HepG2 (cell line): ENCODE data around the gene CDK13. TPM values are rescaled to one million over a fixed set of nuclear protein-coding genes. Genes with fewer than 3 reads are reported as not detected.

ENCODE experiments used
- ARID4A ChIP-seq: sonication (generic); formaldehyde crosslinking; IDR thresholded peaks from 2 replicates; pipeline ENCODE4 v1.5.0; 2020; ENCODE audit warnings: mild to moderate bottlenecking, missing genetic modification reagents, borderline replicate concordance
- BCL3 ChIP-seq: sonication (generic); formaldehyde crosslinking; IDR thresholded peaks from 2 replicates; pipeline ENCODE4 v1.5.1; 2020; ENCODE audit warnings: mild to moderate bottlenecking, missing genetic modification reagents, moderate library complexity
- CSRNP1 ChIP-seq: sonication (generic); formaldehyde crosslinking; IDR thresholded peaks from 2 replicates; pipeline ENCODE4 v1.8.1; 2023; ENCODE audit warnings: mild to moderate bottlenecking, missing genetic modification reagents
- DNMT3B ChIP-seq: conservative IDR thresholded peaks from 2 replicates; pipeline ENCODE4 v1.6.1; 2016; ENCODE audit warnings: missing biosample characterization, control low read depth
- FOXP4 ChIP-seq: sonication (generic); formaldehyde crosslinking; IDR thresholded peaks from 2 replicates; pipeline ENCODE4 v1.4.0; 2020; ENCODE audit warnings: missing genetic modification reagents
- HIVEP1 ChIP-seq: sonication (generic); formaldehyde crosslinking; IDR thresholded peaks from 2 replicates; pipeline ENCODE4 v1.4.0; 2020; ENCODE audit warnings: mild to moderate bottlenecking, missing genetic modification reagents
- IRF1 ChIP-seq: sonication (generic); formaldehyde crosslinking; IDR thresholded peaks from 2 replicates; pipeline ENCODE4 v1.4.0; 2020; ENCODE audit warnings: low read depth, mild to moderate bottlenecking, missing genetic modification reagents
- NFE2L2 ChIP-seq: fragments of 150-350 bp; IDR thresholded peaks from 2 replicates; pipeline ENCODE4 v1.6.1; 2014; ENCODE audit warnings: low read length
- PCBP2 ChIP-seq: fragments of 200-400 bp; formaldehyde crosslinking; optimal IDR thresholded peaks from 2 replicates; pipeline ENCODE3; 2018; ENCODE audit warnings: low read length, low read depth; ENCODE audit not compliant: poor library complexity, severe bottlenecking
- TCF7 ChIP-seq: sonication (generic); IDR thresholded peaks from 2 replicates; pipeline ENCODE4 v1.6.1; 2016; ENCODE audit warnings: antibody characterized with exemption, low read depth
- ZFY ChIP-seq: sonication (generic); formaldehyde crosslinking; IDR thresholded peaks from 2 replicates; pipeline ENCODE4 v1.4.0; 2020; ENCODE audit warnings: missing genetic modification reagents
- ZMYM4 ChIP-seq: sonication (generic); formaldehyde crosslinking; IDR thresholded peaks from 2 replicates; pipeline ENCODE4 v1.8.1; 2023; ENCODE audit warnings: mild to moderate bottlenecking, missing genetic modification reagents
- ZNF205 ChIP-seq: IDR thresholded peaks from 2 replicates; pipeline ENCODE4 v1.6.1; 2018; ENCODE audit warnings: missing biosample characterization, missing genetic modification reagents
- ZNF225 ChIP-seq: sonication (generic); formaldehyde crosslinking; IDR thresholded peaks from 2 replicates; pipeline ENCODE4 v1.4.0; 2020; ENCODE audit warnings: mild to moderate bottlenecking, missing genetic modification reagents
- ZNF709 ChIP-seq: sonication (generic); formaldehyde crosslinking; IDR thresholded peaks from 2 replicates; pipeline ENCODE4 v1.5.0; 2020; ENCODE audit warnings: mild to moderate bottlenecking, missing genetic modification reagents
- ZNF724P ChIP-seq: sonication (generic); formaldehyde crosslinking; IDR thresholded peaks from 2 replicates; pipeline ENCODE4 v1.8.0; 2022; ENCODE audit warnings: missing genetic modification reagents, borderline replicate concordance
- ZNF780A ChIP-seq: sonication (generic); formaldehyde crosslinking; IDR thresholded peaks from 2 replicates; pipeline ENCODE4 v1.8.0; 2022; ENCODE audit warnings: mild to moderate bottlenecking, missing genetic modification reagents, moderate library complexity
- ZNF800 ChIP-seq: sonication (generic); formaldehyde crosslinking; IDR thresholded peaks from 2 replicates; pipeline ENCODE4 v1.4.0; 2020; ENCODE audit warnings: missing genetic modification reagents
- polyA plus RNA-seq, 8 experiments: library from polyadenylated mRNA; depleted of rRNA in 3 of 8; stranded (reverse) in 7 of 8; unstranded in 1 of 8; fragments of >200 nt; fragmentation: Illumina TruSeq in 4 of 8; extraction: Trizol in 4 of 8; gene quantifications; 2 replicates each; pipeline versions ENCODE4 v1.2.1 to v1.2.3, GENCODE V29; 2011 to 2016; ENCODE audit warnings: low read depth in 4 of 8, missing spikeins in 1 of 8, mixed read lengths in 1 of 8; ENCODE audit not compliant: insufficient read depth in 1 of 8
- total RNA-seq, 5 experiments: library from RNA; depleted of rRNA; stranded (reverse); fragments of >200 nt; fragmentation: Illumina TruSeq; extraction: Trizol; gene quantifications; 2 replicates each; pipeline ENCODE4 v1.2.3, GENCODE V29; 2016; ENCODE audit warnings: low read depth in 1 of 5

Gene CDK13
- total and polyA plus RNA-seq, 2 of the 13 experiments (the other 11 are each of a cell fraction or from before 2014, with no cell fraction given), result 21.0 to 40.9 TPM

GRCh38 chr7:39949971-39950472 lies at the start of gene CDK13 (continued):
- TF ChIP-seq ARID4A (CRISPR knock-in tag) (no peak; the same call in 1 of the 2 replicates), CSRNP1 (CRISPR knock-in tag) (no peak; the same call in 1 of the 2 replicates), HIVEP1 (CRISPR knock-in tag) (no peak), BCL3 (CRISPR knock-in tag) (no peak), ZMYM4 (CRISPR knock-in tag) (no peak), NFE2L2 (no peak), ZNF709 (CRISPR knock-in tag) (no peak), ZNF225 (CRISPR knock-in tag) (0 out of 2 replicates have a peak, but pooled peaks have one; percentile 52), ZNF800 (no peak), FOXP4 (CRISPR knock-in tag) (peak; percentile 25; the same call in 1 of the 2 replicates), IRF1 (CRISPR knock-in tag) (no peak), PCBP2 (no peak), ZNF780A (no peak; the same call in 1 of the 2 replicates), TCF7 (no peak), DNMT3B (no peak), ZNF205 (peak; percentile 25; the same call in 1 of the 2 replicates), ZNF724P (CRISPR knock-in tag) (no peak), ZFY (CRISPR knock-in tag) (peak; percentile 94)
